NT2/D1 (cell line): ENCODE results near the gene AXL.
"Not testable (repeated sequence)": the region's sequence is repeated elsewhere in the genome, so short reads cannot be mapped to it uniquely, and the experiment has no call there.

ENCODE experiments used
- DNase-seq: peaks from one replicate; pipeline ENCODE4 v3.0.0-alpha.2; 2011; ENCODE audit warnings: low read depth, low spot score
- H3K27me3 ChIP-seq: 2 replicates; pipeline ENCODE4 v1.6.0; 2011; ENCODE audit warnings: mild to moderate bottlenecking; ENCODE audit not compliant: insufficient read length, insufficient read depth
- H3K36me3 ChIP-seq: 2 replicates; pipeline ENCODE4 v1.6.1; 2011; ENCODE audit warnings: mild to moderate bottlenecking, low read length, mixed read lengths; ENCODE audit not compliant: insufficient read depth, insufficient read length
- H3K4me1 ChIP-seq: 2 replicates; pipeline ENCODE4 v1.5.1; 2011; ENCODE audit not compliant: insufficient read depth, insufficient read length
- H3K4me3 ChIP-seq: 2 replicates; pipeline ENCODE4 v1.5.1; 2011; ENCODE audit warnings: low read depth; ENCODE audit not compliant: insufficient read length
- H3K9ac ChIP-seq: 2 replicates; pipeline ENCODE4 v1.6.0; 2011; ENCODE audit warnings: low read depth; ENCODE audit not compliant: insufficient read length
- H3K9me3 ChIP-seq: 2 replicates; pipeline ENCODE4 v1.5.1; 2011; ENCODE audit warnings: mild to moderate bottlenecking, low read length; ENCODE audit not compliant: insufficient read depth
- SUZ12 ChIP-seq: IDR thresholded peaks from 2 replicates; pipeline ENCODE4 v1.6.1; 2011; ENCODE audit not compliant: insufficient read length, insufficient read depth; ENCODE audit errors: extremely low read depth
- YY1 ChIP-seq: IDR thresholded peaks from 2 replicates; pipeline ENCODE4 v1.6.1; 2011; ENCODE audit not compliant: insufficient read length, insufficient read depth
- ZNF274 ChIP-seq: IDR thresholded peaks from 2 replicates; pipeline ENCODE4 v1.6.1; 2011; ENCODE audit warnings: mild to moderate bottlenecking, low read depth, low read length

Gene AXL

DNA sequence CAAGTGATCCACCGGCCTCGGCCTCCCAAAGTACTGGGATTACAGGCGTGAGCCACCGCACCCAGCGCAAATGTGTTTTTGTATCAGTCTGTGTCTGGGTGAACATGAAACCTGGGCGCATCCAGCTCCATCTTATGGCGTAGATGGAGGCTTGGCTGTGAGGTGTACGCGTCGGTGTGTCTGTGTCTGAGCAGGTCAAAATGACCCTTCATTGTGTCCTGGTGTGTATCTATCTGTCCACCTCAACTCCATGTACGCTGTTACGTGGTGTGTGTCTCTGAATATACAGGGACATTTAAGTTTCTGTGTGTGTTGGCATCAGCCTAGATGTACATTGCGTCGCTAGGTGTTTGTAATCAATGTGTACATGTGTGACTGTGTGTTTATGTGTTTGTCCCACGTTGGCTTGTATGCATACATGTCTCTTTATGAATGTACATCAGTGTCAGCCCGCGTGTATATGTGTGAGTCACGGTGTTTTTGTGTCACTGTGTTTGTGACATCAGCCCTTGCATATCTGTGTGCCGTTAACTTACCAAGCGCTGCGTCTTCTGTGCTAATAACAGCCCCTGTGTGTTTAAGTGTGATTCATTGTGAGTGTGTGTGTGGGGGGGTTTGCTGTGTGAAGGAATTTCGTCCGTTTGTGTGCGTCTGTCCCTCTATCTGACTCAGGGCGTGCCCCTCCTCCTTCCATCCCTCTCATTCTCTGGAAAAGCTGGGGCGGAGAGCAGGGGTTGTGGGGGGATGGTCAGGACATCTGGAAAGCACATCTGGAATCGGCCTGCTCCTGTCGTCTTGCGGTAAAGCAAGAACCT is 6.4 kb downstream of the AXL start:
- TF ChIP-seq YY1 (no peak), ZNF274 (no peak), SUZ12 (no peak)
- H3K4me3 ChIP-seq = peak overlapping the region; percentile 8
- peaks cover 65% of the 10 kb centered on the region for H3K36me3 ChIP-seq
- no peaks in the 10 kb centered on the region for H3K9me3 ChIP-seq
- peak overlapping the region; percentile 61 for H3K9ac ChIP-seq
- H3K27me3 ChIP-seq = no peaks in the 10 kb centered on the region
- peak; percentile 27 for DNase-seq
- H3K4me1 ChIP-seq = peaks cover 15% of the 10 kb centered on the region

DNA sequence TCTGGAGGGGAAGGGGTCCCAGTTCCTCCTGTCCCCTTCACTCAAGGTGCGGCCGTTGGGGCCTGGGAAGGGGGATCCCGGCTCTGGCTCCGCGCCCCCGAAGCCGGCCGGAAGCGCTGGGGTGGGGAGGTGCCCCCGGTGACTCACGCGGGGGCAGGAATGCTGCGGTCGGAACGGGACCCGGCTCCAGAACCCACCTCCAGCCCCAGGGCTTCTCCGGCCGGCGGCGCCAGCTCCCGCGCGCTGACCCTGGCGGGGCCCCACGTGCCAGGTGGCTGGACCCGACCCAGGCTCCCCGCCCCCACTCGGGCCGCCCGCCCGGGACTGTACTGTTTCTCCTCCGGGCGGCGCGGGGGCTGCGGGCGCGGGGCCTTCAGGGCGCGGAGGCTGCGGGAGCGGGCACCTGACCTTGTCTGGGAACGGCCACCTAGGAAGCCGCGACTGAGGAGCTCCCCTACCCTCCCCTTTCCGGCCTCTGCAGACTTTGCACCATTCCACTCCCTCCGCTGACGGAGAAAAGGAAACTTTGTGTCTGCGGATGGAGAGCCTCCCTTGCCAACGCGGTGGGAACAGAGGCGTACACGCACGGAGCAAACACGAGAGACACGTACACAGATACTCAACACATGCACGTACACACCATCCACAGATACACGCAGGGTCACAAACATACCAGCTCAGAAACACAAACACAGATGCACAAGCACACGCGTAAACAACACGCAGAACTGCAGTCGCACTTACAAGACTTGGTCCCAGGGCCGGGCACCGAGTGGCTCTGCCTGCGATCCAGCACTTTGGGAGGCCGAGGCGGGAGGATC is 7.2 kb downstream of the AXL start:
- Histone ChIP-seq H3K27me3 (no peaks in the 10 kb centered on the region), H3K36me3 (peaks cover 65% of the 10 kb centered on the region), H3K9ac (peak overlapping the region; percentile 86), H3K4me1 (peaks cover 16% of the 10 kb centered on the region), H3K9me3 (no peaks in the 10 kb centered on the region), H3K4me3 (peak overlapping the region; percentile 46)
- peak; percentile 23 for DNase-seq
- TF ChIP-seq ZNF274 = no peak
- no peak for TF ChIP-seq SUZ12
- TF ChIP-seq YY1 = no peak

DNA sequence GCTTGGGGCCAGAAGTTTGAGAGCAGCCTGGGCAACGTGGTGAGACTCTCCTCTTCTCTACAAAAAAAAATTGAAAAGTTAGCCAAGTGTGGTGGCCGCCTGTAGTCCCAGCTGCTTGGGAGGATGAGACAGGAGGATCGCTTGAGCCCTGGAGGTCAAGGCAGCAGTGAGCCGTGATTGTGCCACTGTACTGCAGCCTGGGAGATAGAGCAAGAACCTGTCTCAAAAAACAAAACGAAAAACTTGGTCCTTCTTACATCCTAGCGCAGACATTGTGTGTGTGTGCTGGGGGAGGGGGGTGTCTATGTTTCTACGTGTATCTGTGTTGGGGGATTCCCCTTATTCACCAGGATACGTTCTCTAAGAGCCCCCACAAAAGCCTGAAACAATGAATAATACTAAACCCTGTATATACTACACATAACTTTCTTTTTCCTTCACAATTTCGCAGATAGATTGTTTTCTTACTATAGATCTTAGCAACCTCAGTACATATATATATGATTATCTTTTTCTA is 7.9 kb downstream of the AXL start:
- peak overlapping the region; percentile 46 for H3K4me3 ChIP-seq
- peaks cover 64% of the 10 kb centered on the region for H3K36me3 ChIP-seq
- peak overlapping the region; percentile 86 for H3K9ac ChIP-seq
- DNase-seq = no peak
- peaks cover 15% of the 10 kb centered on the region for H3K4me1 ChIP-seq
- no peaks in the 10 kb centered on the region for H3K27me3 ChIP-seq
- H3K9me3 ChIP-seq = no peaks in the 10 kb centered on the region
- TF ChIP-seq YY1 = no peak
- no peak for TF ChIP-seq SUZ12
- TF ChIP-seq ZNF274 = no peak

DNA sequence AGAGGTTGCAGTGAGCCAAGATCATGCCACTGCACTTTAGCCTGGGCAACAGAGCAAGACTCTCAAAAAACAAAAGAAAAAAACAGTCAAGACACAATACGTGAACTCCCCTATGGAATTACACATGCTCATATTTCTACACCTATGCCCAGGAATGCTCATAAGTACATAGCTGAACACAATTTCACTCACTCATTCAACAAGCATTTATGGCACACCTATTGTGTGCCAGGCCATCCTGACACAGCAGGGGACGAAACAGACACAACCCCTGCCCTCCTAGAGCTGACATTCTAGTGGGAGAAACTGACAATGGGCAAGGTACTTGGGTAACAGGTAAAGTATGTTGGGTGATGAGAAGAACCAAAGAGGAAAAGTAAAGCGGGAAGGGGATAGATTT is 9.5 kb downstream of the AXL start:
- Histone ChIP-seq H3K36me3 (peaks cover 69% of the 10 kb centered on the region), H3K4me1 (peaks cover 15% of the 10 kb centered on the region), H3K9ac (no peak overlapping the region), H3K4me3 (no peak overlapping the region), H3K9me3 (no peaks in the 10 kb centered on the region), H3K27me3 (no peaks in the 10 kb centered on the region)
- no peak for DNase-seq
- TF ChIP-seq SUZ12 (no peak), ZNF274 (no peak), YY1 (no peak)

DNA sequence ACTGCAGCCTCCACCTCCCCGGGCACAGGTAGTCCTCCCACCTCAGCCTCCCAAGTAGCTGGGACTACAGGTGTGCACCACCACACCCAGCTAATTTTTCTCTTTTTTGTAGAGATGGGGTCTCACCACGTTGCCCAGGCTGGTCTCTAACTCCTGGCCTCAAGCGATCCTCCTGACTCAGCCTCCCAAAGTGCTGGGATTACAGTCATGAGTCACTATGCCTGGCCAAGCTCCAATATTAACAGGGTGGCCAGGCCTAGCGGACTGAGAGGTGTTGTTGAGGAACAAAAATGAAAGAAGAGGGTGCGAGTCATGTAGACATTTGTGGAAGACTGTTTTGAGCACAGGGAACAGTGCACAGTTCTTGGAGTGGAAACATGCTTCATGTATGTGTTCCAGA is 10.3 kb downstream of the AXL start:
- H3K36me3 ChIP-seq = peaks cover 71% of the 10 kb centered on the region
- not testable (repeated sequence) for H3K27me3 ChIP-seq, DNase-seq

DNA sequence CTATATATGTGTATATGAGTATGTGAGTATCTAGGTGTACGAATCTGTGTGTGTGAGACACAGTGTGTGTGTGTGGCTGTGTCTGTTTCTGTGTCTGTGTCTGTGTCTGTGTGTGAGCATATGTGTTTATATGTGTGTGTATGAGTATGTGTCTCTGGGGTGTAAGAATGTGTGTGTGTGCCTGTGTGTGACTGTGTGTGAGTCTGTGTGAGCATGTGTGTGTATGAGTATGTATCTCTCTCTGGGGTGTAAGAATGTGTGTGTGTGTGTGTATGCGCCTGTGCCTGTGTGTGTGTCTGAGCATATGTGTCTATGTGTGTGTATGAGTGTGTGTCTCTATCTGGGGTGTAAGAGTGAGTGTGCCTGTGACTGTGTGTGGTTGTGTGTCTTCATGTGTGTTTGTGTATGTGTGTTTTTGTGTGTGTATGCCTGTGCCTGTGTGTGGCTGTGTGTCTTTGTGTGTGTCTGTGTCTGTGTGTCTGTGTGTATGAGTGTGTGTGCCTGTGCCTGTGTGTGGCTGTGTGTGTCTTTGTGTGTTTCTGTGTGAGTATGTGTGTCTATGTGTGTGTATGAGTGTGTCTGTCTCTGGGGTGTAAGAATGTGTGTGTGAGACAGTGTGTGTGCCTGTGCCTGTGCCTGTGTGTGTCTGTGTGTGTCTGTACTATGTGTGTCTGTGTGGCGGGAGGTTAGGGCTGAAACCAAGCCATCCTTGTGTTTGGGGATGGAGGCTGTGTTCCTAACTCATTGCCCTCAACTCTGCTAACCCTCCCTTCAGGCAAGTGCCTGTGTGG is 11.2 kb downstream of the AXL start:
- Histone ChIP-seq H3K36me3 (peaks cover 70% of the 10 kb centered on the region), H3K9ac (no peak overlapping the region), H3K4me3 (no peak overlapping the region), H3K9me3 (no peaks in the 10 kb centered on the region), H3K4me1 (peaks cover 9% of the 10 kb centered on the region), H3K27me3 (no peaks in the 10 kb centered on the region)
- no peak for DNase-seq
- TF ChIP-seq YY1 = no peak

More for the DNA sequence above, 10.3 kb downstream of the AXL start:
- H3K4me1 ChIP-seq = peaks cover 11% of the 10 kb centered on the region
- H3K9ac ChIP-seq, H3K4me3 ChIP-seq, H3K9me3 ChIP-seq: not testable (repeated sequence)

DNA sequence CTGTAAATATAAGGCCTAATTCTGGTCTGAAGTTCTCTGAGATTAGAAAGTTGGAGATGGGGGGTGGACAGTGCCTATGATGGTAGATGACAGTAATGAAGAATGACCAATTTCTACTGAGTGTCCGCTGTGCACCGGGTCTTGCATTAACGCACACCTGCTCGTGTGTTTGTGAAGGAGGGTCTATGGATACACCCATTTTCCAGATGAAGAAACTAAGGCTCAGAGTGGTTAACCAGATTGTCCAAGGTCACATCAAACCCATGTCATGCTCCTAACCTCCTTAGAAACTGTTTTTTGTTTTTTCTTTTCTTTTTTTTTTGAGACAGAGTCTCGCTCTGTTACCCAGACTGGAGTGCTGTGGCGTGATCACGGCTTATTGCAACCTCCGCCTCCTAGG is 13.7 kb downstream of the AXL start:
- Histone ChIP-seq H3K4me3 (no peak overlapping the region), H3K27me3 (no peaks in the 10 kb centered on the region), H3K9me3 (no peaks in the 10 kb centered on the region), H3K9ac (no peak overlapping the region), H3K4me1 (peaks cover 5% of the 10 kb centered on the region), H3K36me3 (peaks cover 72% of the 10 kb centered on the region)
- TF ChIP-seq YY1 = no peak
- TF ChIP-seq ZNF274 = no peak
- TF ChIP-seq SUZ12 = no peak
- no peak for DNase-seq
